Ishikawa (cell line): ENCODE measurements around the gene ZNF143.

Experiments
- EP300 ChIP-seq: IDR thresholded peaks from 2 replicates; pipeline ENCODE4 v1.6.1; 2012; ENCODE audit warnings: borderline replicate concordance
- RAD21 ChIP-seq: IDR thresholded peaks from 2 replicates; pipeline ENCODE4 v1.6.1; 2012; ENCODE audit warnings: low read depth
- TCF12 ChIP-seq: IDR thresholded peaks from 2 replicates; pipeline ENCODE4 v1.6.1; 2012; ENCODE audit warnings: low read depth
- YY1 ChIP-seq: IDR thresholded peaks from 2 replicates; pipeline ENCODE4 v1.6.1; 2012; ENCODE audit warnings: low read depth
- ZBTB7A ChIP-seq: IDR thresholded peaks from 2 replicates; pipeline ENCODE4 v1.6.1; 2012; ENCODE audit warnings: low read depth

- TF ChIP-seq TCF12, result no peak
- TF ChIP-seq RAD21, result peak; percentile 94
- TF ChIP-seq EP300, result no peak
- no peak for TF ChIP-seq YY1
- no peak for TF ChIP-seq ZBTB7A
These were observed 45.9 kb downstream of the ZNF143 start for GRCh38 chr11:9506489-9507276.
